ENCODE results near the gene ASMTL.

- TF ChIP-seq SP1 (IDR thresholded peaks at IDR 0.05) (no peak), ELF4 (IDR thresholded peaks at IDR 0.05) (no peak), ARNT (IDR thresholded peaks at IDR 0.05) (no peak)
- TF ChIP-seq, protein P1, sequence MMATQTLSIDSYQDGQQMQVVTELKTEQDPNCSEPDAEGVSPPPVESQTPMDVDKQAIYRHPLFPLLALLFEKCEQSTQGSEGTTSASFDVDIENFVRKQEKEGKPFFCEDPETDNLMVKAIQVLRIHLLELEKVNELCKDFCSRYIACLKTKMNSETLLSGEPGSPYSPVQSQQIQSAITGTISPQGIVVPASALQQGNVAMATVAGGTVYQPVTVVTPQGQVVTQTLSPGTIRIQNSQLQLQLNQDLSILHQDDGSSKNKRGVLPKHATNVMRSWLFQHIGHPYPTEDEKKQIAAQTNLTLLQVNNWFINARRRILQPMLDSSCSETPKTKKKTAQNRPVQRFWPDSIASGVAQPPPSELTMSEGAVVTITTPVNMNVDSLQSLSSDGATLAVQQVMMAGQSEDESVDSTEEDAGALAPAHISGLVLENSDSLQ (IDR thresholded peaks at IDR 0.05) = no peak
Measured at GRCh38 chrX:1464971-1465285, 12.2 kb upstream of the ASMTL start.
